WTC11 (cell line): ENCODE results near the gene PTK6.
"Not testable (repeated sequence)": the region's sequence is repeated elsewhere in the genome, so short reads cannot be mapped to it uniquely, and the experiment has no call there.

Source experiments
- CREM ChIP-seq: sonication (generic); formaldehyde crosslinking; IDR thresholded peaks from 2 replicates; pipeline ENCODE4 v1.8.1; 2022; ENCODE audit warnings: mild to moderate bottlenecking, missing genetic modification reagents, moderate library complexity
- CTCF ChIP-seq: fragments of 200-600 bp; IDR thresholded peaks from 2 replicates; pipeline ENCODE4 v1.8.0; 2022; ENCODE audit warnings: antibody characterized with exemption
- E2F1 ChIP-seq: sonication (generic); formaldehyde crosslinking; IDR thresholded peaks from 2 replicates; pipeline ENCODE4 v1.8.0; 2022; ENCODE audit warnings: mild to moderate bottlenecking, missing genetic modification reagents
- ELF4 ChIP-seq: sonication (generic); formaldehyde crosslinking; IDR thresholded peaks from 2 replicates; pipeline ENCODE4 v1.8.1; 2022; ENCODE audit warnings: low read depth, mild to moderate bottlenecking, moderate library complexity, missing genetic modification reagents
- GRHL2 ChIP-seq: fragments of 250-450 bp; sonication (Bioruptor Pico); IDR thresholded peaks from 2 replicates; pipeline ENCODE4 v1.8.0; 2022; ENCODE audit warnings: mild to moderate bottlenecking, moderate library complexity; ENCODE audit not compliant: insufficient replicate concordance, severe bottlenecking
- ZNF416 ChIP-seq: fragments of 250-450 bp; sonication (Bioruptor Pico); IDR thresholded peaks from 2 replicates; pipeline ENCODE4 v1.9.0; 2021; ENCODE audit warnings: mild to moderate bottlenecking, inconsistent platforms
- TF ChIP-seq, protein P1 (sequence below): sonication (generic); formaldehyde crosslinking; IDR thresholded peaks from 2 replicates; pipeline ENCODE4 v1.8.1; 2023; ENCODE audit warnings: mild to moderate bottlenecking, missing genetic modification reagents, moderate library complexity
- TF ChIP-seq, protein P2 (sequence below): sonication (generic); formaldehyde crosslinking; IDR thresholded peaks from 2 replicates; pipeline ENCODE4 v1.8.0; 2022; ENCODE audit warnings: mild to moderate bottlenecking, missing genetic modification reagents
- TF ChIP-seq, protein P3 (sequence below): sonication (generic); formaldehyde crosslinking; IDR thresholded peaks from 2 replicates; pipeline ENCODE4 v1.8.0; 2022; ENCODE audit warnings: mild to moderate bottlenecking, missing genetic modification reagents
- TF ChIP-seq, protein P4 (sequence below): sonication (generic); formaldehyde crosslinking; IDR thresholded peaks from 2 replicates; pipeline ENCODE4 v1.8.1; 2022; ENCODE audit warnings: low read depth, mild to moderate bottlenecking, moderate library complexity, missing genetic modification reagents, borderline replicate concordance
- TF ChIP-seq, protein P5 (sequence below): sonication (generic); formaldehyde crosslinking; IDR thresholded peaks from 2 replicates; pipeline ENCODE4 v1.8.0; 2023; ENCODE audit warnings: missing genetic modification reagents, mild to moderate bottlenecking, borderline replicate concordance

- TF ChIP-seq E2F1; CTCF; CREM (CRISPR knock-in tag); ZNF416 (CRISPR knock-in tag); GRHL2 (CRISPR knock-in tag); ELF4 (CRISPR knock-in tag): not testable (repeated sequence)
- TF ChIP-seq, protein P1, sequence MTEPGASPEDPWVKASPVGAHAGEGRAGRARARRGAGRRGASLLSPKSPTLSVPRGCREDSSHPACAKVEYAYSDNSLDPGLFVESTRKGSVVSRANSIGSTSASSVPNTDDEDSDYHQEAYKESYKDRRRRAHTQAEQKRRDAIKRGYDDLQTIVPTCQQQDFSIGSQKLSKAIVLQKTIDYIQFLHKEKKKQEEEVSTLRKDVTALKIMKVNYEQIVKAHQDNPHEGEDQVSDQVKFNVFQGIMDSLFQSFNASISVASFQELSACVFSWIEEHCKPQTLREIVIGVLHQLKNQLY (CRISPR knock-in tag): not testable (repeated sequence)
- TF ChIP-seq, protein P2, sequence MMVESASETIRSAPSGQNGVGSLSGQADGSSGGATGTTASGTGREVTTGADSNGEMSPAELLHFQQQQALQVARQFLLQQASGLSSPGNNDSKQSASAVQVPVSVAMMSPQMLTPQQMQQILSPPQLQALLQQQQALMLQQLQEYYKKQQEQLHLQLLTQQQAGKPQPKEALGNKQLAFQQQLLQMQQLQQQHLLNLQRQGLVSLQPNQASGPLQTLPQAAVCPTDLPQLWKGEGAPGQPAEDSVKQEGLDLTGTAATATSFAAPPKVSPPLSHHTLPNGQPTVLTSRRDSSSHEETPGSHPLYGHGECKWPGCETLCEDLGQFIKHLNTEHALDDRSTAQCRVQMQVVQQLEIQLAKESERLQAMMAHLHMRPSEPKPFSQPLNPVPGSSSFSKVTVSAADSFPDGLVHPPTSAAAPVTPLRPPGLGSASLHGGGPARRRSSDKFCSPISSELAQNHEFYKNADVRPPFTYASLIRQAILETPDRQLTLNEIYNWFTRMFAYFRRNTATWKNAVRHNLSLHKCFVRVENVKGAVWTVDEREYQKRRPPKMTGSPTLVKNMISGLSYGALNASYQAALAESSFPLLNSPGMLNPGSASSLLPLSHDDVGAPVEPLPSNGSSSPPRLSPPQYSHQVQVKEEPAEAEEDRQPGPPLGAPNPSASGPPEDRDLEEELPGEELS (CRISPR knock-in tag): not testable (repeated sequence)
- TF ChIP-seq, protein P3, sequence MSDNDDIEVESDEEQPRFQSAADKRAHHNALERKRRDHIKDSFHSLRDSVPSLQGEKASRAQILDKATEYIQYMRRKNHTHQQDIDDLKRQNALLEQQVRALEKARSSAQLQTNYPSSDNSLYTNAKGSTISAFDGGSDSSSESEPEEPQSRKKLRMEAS (CRISPR knock-in tag): not testable (repeated sequence)
- TF ChIP-seq, protein P4, sequence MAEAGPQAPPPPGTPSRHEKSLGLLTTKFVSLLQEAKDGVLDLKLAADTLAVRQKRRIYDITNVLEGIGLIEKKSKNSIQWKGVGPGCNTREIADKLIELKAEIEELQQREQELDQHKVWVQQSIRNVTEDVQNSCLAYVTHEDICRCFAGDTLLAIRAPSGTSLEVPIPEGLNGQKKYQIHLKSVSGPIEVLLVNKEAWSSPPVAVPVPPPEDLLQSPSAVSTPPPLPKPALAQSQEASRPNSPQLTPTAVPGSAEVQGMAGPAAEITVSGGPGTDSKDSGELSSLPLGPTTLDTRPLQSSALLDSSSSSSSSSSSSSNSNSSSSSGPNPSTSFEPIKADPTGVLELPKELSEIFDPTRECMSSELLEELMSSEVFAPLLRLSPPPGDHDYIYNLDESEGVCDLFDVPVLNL (CRISPR knock-in tag): not testable (repeated sequence)
- TF ChIP-seq, protein P5, sequence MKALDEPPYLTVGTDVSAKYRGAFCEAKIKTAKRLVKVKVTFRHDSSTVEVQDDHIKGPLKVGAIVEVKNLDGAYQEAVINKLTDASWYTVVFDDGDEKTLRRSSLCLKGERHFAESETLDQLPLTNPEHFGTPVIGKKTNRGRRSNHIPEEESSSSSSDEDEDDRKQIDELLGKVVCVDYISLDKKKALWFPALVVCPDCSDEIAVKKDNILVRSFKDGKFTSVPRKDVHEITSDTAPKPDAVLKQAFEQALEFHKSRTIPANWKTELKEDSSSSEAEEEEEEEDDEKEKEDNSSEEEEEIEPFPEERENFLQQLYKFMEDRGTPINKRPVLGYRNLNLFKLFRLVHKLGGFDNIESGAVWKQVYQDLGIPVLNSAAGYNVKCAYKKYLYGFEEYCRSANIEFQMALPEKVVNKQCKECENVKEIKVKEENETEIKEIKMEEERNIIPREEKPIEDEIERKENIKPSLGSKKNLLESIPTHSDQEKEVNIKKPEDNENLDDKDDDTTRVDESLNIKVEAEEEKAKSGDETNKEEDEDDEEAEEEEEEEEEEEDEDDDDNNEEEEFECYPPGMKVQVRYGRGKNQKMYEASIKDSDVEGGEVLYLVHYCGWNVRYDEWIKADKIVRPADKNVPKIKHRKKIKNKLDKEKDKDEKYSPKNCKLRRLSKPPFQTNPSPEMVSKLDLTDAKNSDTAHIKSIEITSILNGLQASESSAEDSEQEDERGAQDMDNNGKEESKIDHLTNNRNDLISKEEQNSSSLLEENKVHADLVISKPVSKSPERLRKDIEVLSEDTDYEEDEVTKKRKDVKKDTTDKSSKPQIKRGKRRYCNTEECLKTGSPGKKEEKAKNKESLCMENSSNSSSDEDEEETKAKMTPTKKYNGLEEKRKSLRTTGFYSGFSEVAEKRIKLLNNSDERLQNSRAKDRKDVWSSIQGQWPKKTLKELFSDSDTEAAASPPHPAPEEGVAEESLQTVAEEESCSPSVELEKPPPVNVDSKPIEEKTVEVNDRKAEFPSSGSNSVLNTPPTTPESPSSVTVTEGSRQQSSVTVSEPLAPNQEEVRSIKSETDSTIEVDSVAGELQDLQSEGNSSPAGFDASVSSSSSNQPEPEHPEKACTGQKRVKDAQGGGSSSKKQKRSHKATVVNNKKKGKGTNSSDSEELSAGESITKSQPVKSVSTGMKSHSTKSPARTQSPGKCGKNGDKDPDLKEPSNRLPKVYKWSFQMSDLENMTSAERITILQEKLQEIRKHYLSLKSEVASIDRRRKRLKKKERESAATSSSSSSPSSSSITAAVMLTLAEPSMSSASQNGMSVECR (CRISPR knock-in tag): not testable (repeated sequence)
These were observed 22.7 kb downstream of the PTK6 start for GRCh38 chr20:63514520-63514919.
